ENCODE data around the gene PCIF1.

DNA sequence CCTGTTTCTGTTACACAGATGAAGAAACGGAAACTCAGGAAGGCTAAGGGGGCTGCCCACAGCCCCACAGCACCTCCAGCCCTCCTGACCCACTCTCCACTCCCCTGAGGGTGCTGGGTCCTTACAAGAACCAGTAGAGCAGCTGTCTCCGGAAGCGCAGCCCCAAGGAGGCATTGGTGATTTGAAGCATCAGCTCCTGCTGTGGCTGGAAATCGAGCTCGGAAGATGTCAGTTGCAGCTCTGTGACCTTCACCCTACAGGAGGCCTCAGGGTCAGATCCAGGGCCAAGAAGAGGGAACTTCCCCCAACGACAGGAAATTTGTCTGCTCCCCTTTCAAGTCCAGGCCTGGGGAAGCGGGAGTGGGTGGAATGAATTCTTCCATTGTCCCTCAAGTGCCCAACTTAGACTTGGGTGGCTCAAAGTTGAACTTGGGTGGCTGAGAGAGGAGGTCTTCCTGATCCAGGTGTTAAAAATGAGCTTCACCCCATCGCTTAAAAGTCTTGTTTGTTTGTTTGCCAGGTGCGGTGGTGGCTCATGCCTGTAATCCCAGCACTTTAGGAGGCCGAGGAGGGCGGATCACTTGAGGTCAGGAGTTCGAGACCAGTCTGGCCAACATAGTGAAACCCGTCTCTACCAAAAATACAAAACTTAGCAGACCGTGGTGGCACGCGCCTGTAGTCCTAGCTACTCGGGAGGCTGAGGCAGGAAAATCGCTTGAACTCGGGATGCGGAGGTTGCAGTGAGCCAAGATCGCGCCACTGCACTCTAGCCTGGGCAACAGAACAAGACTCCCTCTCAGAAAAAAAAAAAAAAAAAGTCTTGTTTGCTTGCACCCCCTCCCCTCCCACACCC, 24.4 kb upstream of the PCIF1 start:
- TF ChIP-seq CTCF (tag by site-specific recombination; IDR thresholded peaks at IDR 0.05) (no peak), KLF16 (tag by site-specific recombination; IDR thresholded peaks at IDR 0.05) (no peak), ZNF121 (tag by site-specific recombination; IDR thresholded peaks at IDR 0.05) (no peak)

Data from HEK293 (cell line).